Measurements from ENCODE around the gene DELE1.

- no peak for TF ChIP-seq CTCF (conservative IDR thresholded peaks at IDR 0.05; ENCODE audit: low read depth, low read length)
- TF ChIP-seq EZH2 (IDR thresholded peaks at IDR 0.05; ENCODE audit: borderline replicate concordance, low read depth, low read length, poor library complexity, severe bottlenecking), result no peak
Measured at GRCh38 chr5:141982626-141983025, 59.0 kb downstream of the DELE1 start.
